ENCODE measurements around the gene NSD2.
A peak's percentile ranks its signal among the peaks of the same experiment; 100 is the strongest.
"Not testable (repeated sequence)": the region's sequence is repeated elsewhere in the genome, so short reads cannot be mapped to it uniquely, and the experiment has no call there.

The NSD2 gene

DNA sequence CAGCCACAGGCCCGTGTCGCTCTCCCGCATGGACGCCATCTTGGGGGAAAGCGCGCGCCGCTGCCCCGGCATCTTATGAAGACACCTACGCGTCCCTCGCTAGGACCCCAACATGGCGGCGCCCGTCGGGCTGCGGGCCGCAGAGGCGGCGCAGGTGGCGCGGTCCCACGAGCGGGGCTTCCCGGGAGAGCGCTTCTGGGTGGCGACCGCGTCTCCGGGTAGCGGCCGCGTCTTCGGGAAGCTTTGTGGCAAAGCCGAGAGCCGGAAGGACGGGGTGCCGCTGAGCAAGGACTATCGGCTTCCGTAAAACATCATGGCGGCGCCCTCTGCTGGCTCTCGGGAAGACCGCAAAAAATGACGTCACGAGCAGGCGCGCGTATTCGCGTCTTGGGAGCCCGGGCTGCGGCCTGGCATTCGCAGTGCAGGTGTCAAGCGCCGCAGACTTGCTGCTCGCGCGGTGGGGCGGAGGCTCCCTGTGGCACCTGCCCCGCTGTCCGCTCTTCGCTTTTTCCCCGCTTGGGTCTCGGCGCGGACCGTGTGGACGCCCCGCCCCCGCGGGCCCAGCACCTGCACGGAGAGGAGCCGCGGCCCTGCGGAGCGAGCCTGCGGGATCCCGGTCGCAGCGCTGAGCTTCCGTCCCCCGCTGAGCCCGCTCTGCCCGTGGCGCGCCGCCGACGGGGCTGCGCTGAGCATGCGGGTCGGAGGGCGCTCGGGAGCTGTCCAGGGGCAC is 137.9 kb downstream of the NSD2 start, which contains the start of gene NELFA:
TSS of gene NELFA (minus strand) at position 54 of the 730 bp plus-strand sequence. CDS start at position 39, 15 bp downstream.
- peak; percentile 84 to 95 for DNase-seq

DNA sequence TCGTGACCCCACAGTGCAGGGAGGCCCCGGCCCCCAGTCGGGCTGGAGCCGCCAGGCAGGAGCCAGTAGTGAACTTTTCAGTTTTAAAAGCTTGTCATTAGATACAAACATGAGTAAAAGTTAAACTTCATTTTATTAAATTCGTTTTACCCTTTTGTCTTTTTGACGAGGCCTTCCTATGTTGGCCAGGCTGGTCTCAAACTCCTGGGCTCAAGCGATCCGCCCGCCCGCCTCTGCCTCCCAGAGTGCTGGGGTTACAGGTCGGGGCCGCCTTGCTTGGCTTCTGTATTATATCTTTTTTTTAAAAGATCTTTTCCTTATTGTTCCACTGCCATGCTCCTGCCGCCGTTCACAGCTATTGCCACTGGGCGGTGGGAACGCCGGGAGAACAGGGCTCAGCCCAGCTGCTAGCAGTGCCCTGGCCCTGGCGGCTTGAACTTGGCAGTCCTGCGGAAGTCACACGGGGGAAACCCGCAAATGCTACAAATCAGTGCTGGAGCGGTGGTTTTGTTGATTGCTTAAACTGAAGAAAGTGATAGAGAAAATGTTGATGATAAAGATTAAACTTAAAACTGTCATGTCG is 138.5 kb downstream of the NSD2 start:
- DNase-seq, result peak; percentile 82 to 87

- peak; percentile 57 to 59 for DNase-seq
Observed at GRCh38 chr4:2011583-2011982, 140.4 kb downstream of the NSD2 start.

- no peak for DNase-seq
Observed at GRCh38 chr4:2015008-2015407, 143.8 kb downstream of the NSD2 start.

GRCh38 chr4:2021358-2022018 is 150.3 kb downstream of the NSD2 start:
- not testable (repeated sequence) for DNase-seq

- no peak for DNase-seq
Observed at GRCh38 chr4:2024683-2025082, 153.5 kb downstream of the NSD2 start.

DNA sequence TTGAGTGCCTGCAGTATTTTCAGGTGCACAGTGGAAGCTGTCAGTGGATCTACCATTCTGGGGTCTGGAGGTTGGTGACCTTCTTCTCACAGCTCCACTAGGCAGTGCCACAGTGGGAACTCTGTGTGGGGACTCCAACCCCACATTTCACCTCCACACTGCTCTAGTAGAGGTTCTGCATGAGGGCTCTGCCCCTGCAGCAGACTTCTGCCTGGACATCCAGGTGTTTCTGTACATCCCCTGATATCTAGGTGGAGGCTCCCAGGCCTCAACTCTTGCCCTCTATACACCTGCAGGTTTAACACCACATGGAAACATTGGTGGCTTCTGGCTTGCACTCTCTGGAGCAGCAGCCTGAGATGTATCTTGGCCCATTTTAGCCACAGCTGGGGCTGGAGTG is 154.6 kb downstream of the NSD2 start:
- no peak for DNase-seq

- DNase-seq, result not testable (repeated sequence)
Observed at GRCh38 chr4:2027120-2027519, 155.9 kb downstream of the NSD2 start.

DNA sequence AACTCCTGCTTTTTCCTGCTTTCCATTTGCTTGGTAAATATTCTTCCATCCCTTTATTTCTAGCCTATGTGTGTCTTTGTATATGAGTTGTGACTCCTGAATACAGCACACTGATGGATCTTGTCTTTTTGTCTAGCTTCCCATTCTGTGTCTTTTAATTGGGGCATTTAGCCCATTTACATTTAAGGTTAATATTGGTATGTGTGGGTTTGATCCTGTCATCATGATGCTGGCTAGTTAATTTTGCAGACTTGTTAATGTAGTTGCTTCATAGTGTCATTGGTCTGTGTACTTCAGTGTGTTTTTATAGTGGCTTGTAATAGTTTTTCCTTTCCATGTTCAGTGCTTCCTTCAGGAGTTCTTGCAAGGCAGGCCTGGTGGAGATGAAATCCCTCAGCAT is 160.0 kb downstream of the NSD2 start:
- DNase-seq, result not testable (repeated sequence)
